GM23338 (cell line): Measurements from ENCODE around the gene TCF12.

Experiments
- CREB1 ChIP-seq: fragments of 250-450 bp; sonication (Bioruptor Pico); IDR thresholded peaks from 2 replicates; pipeline ENCODE4 v1.5.0; 2020; ENCODE audit warnings: low read depth, mild to moderate bottlenecking, moderate library complexity
- CTCF ChIP-seq, 2 experiments: fragments of 200-600 bp in 1 of 2; sonication (generic) in 1 of 2; conservative IDR thresholded peaks; 2 replicates each; pipeline versions ENCODE4 v1.5.1 to v1.6.1; 2016 to 2017; ENCODE audit warnings: antibody characterized with exemption in 2 of 2, low read depth in 2 of 2, mild to moderate bottlenecking in 2 of 2, moderate library complexity in 1 of 2
- EZH2 ChIP-seq: fragments of 200-600 bp; sonication (generic); IDR thresholded peaks from one replicate; pipeline ENCODE4 v1.8.0; 2017; ENCODE audit warnings: antibody characterized with exemption, mild to moderate bottlenecking, low read depth; ENCODE audit not compliant: unreplicated experiment
- POLR2AphosphoS5 ChIP-seq: IDR thresholded peaks from 2 replicates; pipeline ENCODE4 v1.6.1; 2016; ENCODE audit warnings: antibody characterized with exemption, low read depth
- ZNF462 ChIP-seq: fragments of 250-450 bp; sonication (Bioruptor Pico); IDR thresholded peaks from 2 replicates; pipeline ENCODE4 v1.5.0; 2020; ENCODE audit warnings: mild to moderate bottlenecking, moderate library complexity

- TF ChIP-seq CTCF (conservative IDR thresholded peaks at IDR 0.05; ENCODE audit: low read depth in 2 of 2) (no peak), EZH2 (no peak), CREB1 (CRISPR knock-in tag) (no peak), ZNF462 (CRISPR knock-in tag) (no peak), POLR2AphosphoS5 (no peak)
Observed at GRCh38 chr15:57144448-57144847, 226.0 kb downstream of the TCF12 start.
